ENCODE data around the gene PRAC2. TPM values are rescaled to one million over a fixed set of nuclear protein-coding genes. Genes with fewer than 3 reads are reported as not detected.

The PRAC2 gene
- total RNA-seq (not detected), polyA plus RNA-seq (not detected)

GRCh38 chr17:48722915-48723422 is at the start of gene PRAC2:
PRAC2 (plus strand) TSS chr17:48723185; CDS start chr17:48724411, 1,226 bp downstream.
- DNase-seq = no peak
- Histone ChIP-seq H3K9me3 (ENCODE audit: control insufficient read depth in 1 of 2, low read length in 2 of 2) (no peaks in the 10 kb centered on the region), H3K4me3 (ENCODE audit: low read length in 2 of 2) (no peak within 1 kb of the TSS), H3K27ac (ENCODE audit: low read depth, low read length) (no peak within 1 kb of the TSS), H3K36me3 (ENCODE audit: insufficient read depth, low read length) (no peaks in the 10 kb centered on the region), H3K27me3 (ENCODE audit: insufficient read depth, low read length) (peaks cover 96% of the 10 kb centered on the region), H3K4me1 (ENCODE audit: insufficient read depth, low read length) (peaks cover 38% of the 10 kb centered on the region)
- peak within 1 kb of the TSS in 7 of 8 donors; percentile 23 to 84 (median 79) for H3K4me3 Mint-ChIP-seq
- POLR2A ChIA-PET (ENCODE audit: partially characterized antibody) = interaction anchor here (1.1 to 1.9 kb wide), 3 partner anchors 21 to 156 kb away, joined by 3 to 8 read pairs (median 6); no protein-coding TSS in a partner anchor
- peaks cover 82 to 85% of the 10 kb centered on the region in 2 donors for H3K27me3 Mint-ChIP-seq
- CTCF ChIA-PET (ENCODE audit: partially characterized antibody) = interaction anchor here (0.6 to 3.9 kb wide), 12 partner anchors 10 to 163 kb away, joined by 3 to 33 read pairs (median 5); no protein-coding TSS in a partner anchor
- intact Hi-C loops (cut with micrococcal nuclease) = no loop called here
- peak within 1 kb of the TSS in 2 of 7 donors; percentile 29 to 85 for H3K27ac Mint-ChIP-seq
- H3K36me3 Mint-ChIP-seq = peaks cover 0 to 2% of the 10 kb centered on the region in 2 donors
- peaks cover 0 to 44% (median 3%) of the 10 kb centered on the region in 8 donors for H3K9me3 Mint-ChIP-seq
- peaks cover 20 to 82% (median 36%) of the 10 kb centered on the region in 4 donors for H3K4me1 Mint-ChIP-seq

- DNase-seq = no peak
- intact Hi-C loops (cut with micrococcal nuclease) = loop anchor here (5.0 kb wide), 1 partner anchor 115 kb away; no protein-coding TSS in a partner anchor
- no peak overlapping the region for H3K27ac ChIP-seq (ENCODE audit: low read depth, low read length)
- CTCF ChIA-PET (ENCODE audit: partially characterized antibody) = interaction anchor here (1.9 to 8.7 kb wide), 5 partner anchors 12 to 207 kb away, joined by 5 to 159 read pairs (median 20); no protein-coding TSS in a partner anchor
- Mint-ChIP-seq H3K4me3 (no peak overlapping the region), H3K36me3 (no peaks in the 10 kb centered on the region), H3K27ac (no peak overlapping the region), H3K27me3 (peaks cover 25 to 36% of the 10 kb centered on the region in 2 donors), H3K9me3 (no peaks in the 10 kb centered on the region), H3K4me1 (peaks cover 0 to 2% (median under 1%) of the 10 kb centered on the region in 4 donors)
- peaks cover 8% of the 10 kb centered on the region for H3K4me1 ChIP-seq (ENCODE audit: insufficient read depth, low read length)
- POLR2A ChIA-PET (ENCODE audit: partially characterized antibody) = no interaction called here
- H3K9me3 ChIP-seq (ENCODE audit: control insufficient read depth in 1 of 2, low read length in 2 of 2) = no peaks in the 10 kb centered on the region
- no peak overlapping the region for H3K4me3 ChIP-seq (ENCODE audit: low read length in 2 of 2)
- H3K27me3 ChIP-seq (ENCODE audit: insufficient read depth, low read length) = peaks cover 4% of the 10 kb centered on the region
- no peaks in the 10 kb centered on the region for H3K36me3 ChIP-seq (ENCODE audit: insufficient read depth, low read length)
Measured at GRCh38 chr17:48676963-48677558, 45.9 kb upstream of the PRAC2 start.

- Histone ChIP-seq H3K27ac (ENCODE audit: low read depth, low read length) (no peak overlapping the region), H3K27me3 (ENCODE audit: insufficient read depth, low read length) (peaks cover 7% of the 10 kb centered on the region), H3K36me3 (ENCODE audit: insufficient read depth, low read length) (no peaks in the 10 kb centered on the region), H3K4me3 (ENCODE audit: low read length in 2 of 2) (no peak overlapping the region), H3K9me3 (ENCODE audit: control insufficient read depth in 1 of 2, low read length in 2 of 2) (no peaks in the 10 kb centered on the region), H3K4me1 (ENCODE audit: insufficient read depth, low read length) (peaks cover 8% of the 10 kb centered on the region)
- H3K27ac Mint-ChIP-seq = peak overlapping the region in 2 of 7 donors; percentile 47 to 68
- H3K4me1 Mint-ChIP-seq = peaks cover 0 to 2% (median under 1%) of the 10 kb centered on the region in 4 donors
- peak overlapping the region in 4 of 8 donors; percentile 44 to 62 (median 52) for H3K4me3 Mint-ChIP-seq
- H3K27me3 Mint-ChIP-seq = peaks cover 28 to 40% of the 10 kb centered on the region in 2 donors
- intact Hi-C loops (cut with micrococcal nuclease) = loop anchor here (1.0 to 5.0 kb wide), 5 partner anchors 114 to 550 kb away; no protein-coding TSS in a partner anchor
- ChIA-PET POLR2A (ENCODE audit: partially characterized antibody) (interaction anchor here (0.7 to 1.3 kb wide), 3 partner anchors 39 to 213 kb away, joined by 3 to 9 read pairs (median 3); no protein-coding TSS in a partner anchor), CTCF (ENCODE audit: partially characterized antibody) (interaction anchor here (0.6 to 8.7 kb wide), 42 partner anchors 9 to 399 kb away, joined by 3 to 159 read pairs (median 3); no protein-coding TSS in a partner anchor)
- H3K9me3 Mint-ChIP-seq = no peaks in the 10 kb centered on the region
- no peaks in the 10 kb centered on the region for H3K36me3 Mint-ChIP-seq
- peak; percentile 56 to 68 (median 59) for DNase-seq
Measured at GRCh38 chr17:48678141-48678971, 44.6 kb upstream of the PRAC2 start.

- no peaks in the 10 kb centered on the region for H3K36me3 Mint-ChIP-seq
- H3K27me3 Mint-ChIP-seq = peaks cover 25 to 41% of the 10 kb centered on the region in 2 donors
- no peak overlapping the region for H3K4me3 ChIP-seq (ENCODE audit: low read length in 2 of 2)
- H3K9me3 ChIP-seq (ENCODE audit: control insufficient read depth in 1 of 2, low read length in 2 of 2) = no peaks in the 10 kb centered on the region
- ChIA-PET POLR2A (ENCODE audit: partially characterized antibody) (interaction anchor here (1.3 kb wide), 1 partner anchor 199 kb away, joined by 9 read pairs; no protein-coding TSS in a partner anchor), CTCF (ENCODE audit: partially characterized antibody) (interaction anchor here (0.8 to 8.7 kb wide), 24 partner anchors 9 to 353 kb away, joined by 3 to 159 read pairs (median 6); no protein-coding TSS in a partner anchor)
- peaks cover 8% of the 10 kb centered on the region for H3K4me1 ChIP-seq (ENCODE audit: insufficient read depth, low read length)
- no peak overlapping the region for H3K27ac ChIP-seq (ENCODE audit: low read depth, low read length)
- no peaks in the 10 kb centered on the region for H3K36me3 ChIP-seq (ENCODE audit: insufficient read depth, low read length)
- no peak overlapping the region for H3K27ac Mint-ChIP-seq
- no peaks in the 10 kb centered on the region for H3K9me3 Mint-ChIP-seq
- DNase-seq = no peak
- H3K4me1 Mint-ChIP-seq = peaks cover 0 to 2% (median under 1%) of the 10 kb centered on the region in 4 donors
- intact Hi-C loops (cut with micrococcal nuclease) = loop anchor here (2.0 to 5.0 kb wide), 3 partner anchors 113 to 549 kb away; no protein-coding TSS in a partner anchor
- H3K4me3 Mint-ChIP-seq = no peak overlapping the region
- H3K27me3 ChIP-seq (ENCODE audit: insufficient read depth, low read length) = peaks cover 7% of the 10 kb centered on the region
Measured at GRCh38 chr17:48679385-48680096, 43.4 kb upstream of the PRAC2 start.

GRCh38 chr17:48681609-48682008 is 41.4 kb upstream of the PRAC2 start:
- peaks cover 7% of the 10 kb centered on the region for H3K27me3 ChIP-seq (ENCODE audit: insufficient read depth, low read length)
- Mint-ChIP-seq H3K27me3 (peaks cover 21 to 37% of the 10 kb centered on the region in 2 donors), H3K4me3 (no peak overlapping the region), H3K4me1 (peaks cover 0 to 2% (median under 1%) of the 10 kb centered on the region in 4 donors), H3K36me3 (no peaks in the 10 kb centered on the region), H3K9me3 (no peaks in the 10 kb centered on the region), H3K27ac (no peak overlapping the region)
- intact Hi-C loops (cut with micrococcal nuclease) = no loop called here
- ChIA-PET CTCF (ENCODE audit: partially characterized antibody) (interaction anchor here (0.8 to 8.7 kb wide), 3 partner anchors 11 to 202 kb away, joined by 3 to 159 read pairs (median 3); no protein-coding TSS in a partner anchor), POLR2A (ENCODE audit: partially characterized antibody) (no interaction called here)
- no peak overlapping the region for H3K4me3 ChIP-seq (ENCODE audit: low read length in 2 of 2)
- no peak overlapping the region for H3K27ac ChIP-seq (ENCODE audit: low read depth, low read length)
- DNase-seq = no peak
- no peaks in the 10 kb centered on the region for H3K9me3 ChIP-seq (ENCODE audit: control insufficient read depth in 1 of 2, low read length in 2 of 2)
- H3K4me1 ChIP-seq (ENCODE audit: insufficient read depth, low read length) = peaks cover 8% of the 10 kb centered on the region
- H3K36me3 ChIP-seq (ENCODE audit: insufficient read depth, low read length) = no peaks in the 10 kb centered on the region

- H3K4me1 ChIP-seq (ENCODE audit: insufficient read depth, low read length) = no peaks in the 10 kb centered on the region
- H3K9me3 ChIP-seq (ENCODE audit: control insufficient read depth in 1 of 2, low read length in 2 of 2) = no peaks in the 10 kb centered on the region
- Mint-ChIP-seq H3K4me3 (no peak overlapping the region), H3K9me3 (peaks cover 0 to 17% (median 4%) of the 10 kb centered on the region in 8 donors), H3K4me1 (no peaks in the 10 kb centered on the region), H3K27ac (no peak overlapping the region), H3K36me3 (peaks cover 0 to 3% of the 10 kb centered on the region in 2 donors), H3K27me3 (peaks cover 17% of the 10 kb centered on the region in 2 donors)
- no peak overlapping the region for H3K4me3 ChIP-seq (ENCODE audit: low read length in 2 of 2)
- no peaks in the 10 kb centered on the region for H3K36me3 ChIP-seq (ENCODE audit: insufficient read depth, low read length)
- intact Hi-C loops (cut with micrococcal nuclease) = no loop called here
- no peak overlapping the region for H3K27ac ChIP-seq (ENCODE audit: low read depth, low read length)
- ChIA-PET CTCF (ENCODE audit: partially characterized antibody) (interaction anchor here (4.4 kb wide), 1 partner anchor 12 kb away, joined by 37 read pairs; no protein-coding TSS in a partner anchor), POLR2A (ENCODE audit: partially characterized antibody) (no interaction called here)
- DNase-seq = no peak
- H3K27me3 ChIP-seq (ENCODE audit: insufficient read depth, low read length) = peaks cover 7% of the 10 kb centered on the region
Measured at GRCh38 chr17:48690655-48691054, 32.3 kb upstream of the PRAC2 start.
